GM19397 (cell line): ENCODE results near the gene FABP6.
"Not testable (repeated sequence)": the region's sequence is repeated elsewhere in the genome, so short reads cannot be mapped to it uniquely, and the experiment has no call there.

Experiments used
- ATAC-seq: cut with Tn5 transposase; IDR thresholded peaks from one replicate; pipeline ENCODE4 v1.9.1; 2021; ENCODE audit warnings: mild to moderate bottlenecking, moderate library complexity; ENCODE audit not compliant: unreplicated experiment

The FABP6 gene, protein sequence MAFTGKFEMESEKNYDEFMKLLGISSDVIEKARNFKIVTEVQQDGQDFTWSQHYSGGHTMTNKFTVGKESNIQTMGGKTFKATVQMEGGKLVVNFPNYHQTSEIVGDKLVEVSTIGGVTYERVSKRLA

GRCh38 chr5:160229190-160229742, at the start of gene FABP6:
TSS of gene FABP6 (plus strand) at chr5:160229506. CDS start at chr5:160229558, 52 bp downstream.
- no peak for ATAC-seq

DNA sequence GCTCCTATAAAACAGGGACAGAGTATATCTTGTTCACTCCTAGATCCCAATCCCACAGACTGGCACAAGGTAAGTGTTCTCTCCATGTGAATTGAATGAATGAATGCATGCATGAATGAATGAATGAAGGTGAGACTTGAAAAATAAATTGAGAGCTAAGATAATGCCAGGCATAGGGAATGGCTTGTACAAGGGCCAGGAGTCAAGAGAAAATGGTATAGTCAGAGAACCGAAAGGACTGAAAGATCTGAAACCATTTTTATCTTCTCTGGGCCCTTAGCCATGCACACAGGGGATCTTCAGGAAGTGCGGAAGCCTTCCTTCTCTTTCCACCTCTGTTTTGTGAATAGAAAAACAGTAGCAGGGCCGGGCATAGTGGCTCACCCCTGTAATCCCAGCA, 48.4 kb upstream of the FABP6 start:
- no peak for ATAC-seq

GRCh38 chr5:160181965-160182622, 47.2 kb upstream of the FABP6 start:
- ATAC-seq, result no peak

GRCh38 chr5:160183075-160183474, 46.2 kb upstream of the FABP6 start:
- ATAC-seq, result no peak

GRCh38 chr5:160185626-160186360, 43.5 kb upstream of the FABP6 start:
- no peak for ATAC-seq

GRCh38 chr5:160186480-160186879, 42.8 kb upstream of the FABP6 start:
- ATAC-seq, result no peak

GRCh38 chr5:160187091-160187490, 42.2 kb upstream of the FABP6 start:
- ATAC-seq, result no peak

GRCh38 chr5:160188141-160189015, 40.9 kb upstream of the FABP6 start:
- ATAC-seq, result no peak

GRCh38 chr5:160192424-160192823, 36.9 kb upstream of the FABP6 start:
- ATAC-seq, result no peak

- not testable (repeated sequence) for ATAC-seq
These were observed 36.2 kb upstream of the FABP6 start for GRCh38 chr5:160193076-160193475.

- ATAC-seq, result not testable (repeated sequence)
These were observed 35.5 kb upstream of the FABP6 start for GRCh38 chr5:160193790-160194189.

DNA sequence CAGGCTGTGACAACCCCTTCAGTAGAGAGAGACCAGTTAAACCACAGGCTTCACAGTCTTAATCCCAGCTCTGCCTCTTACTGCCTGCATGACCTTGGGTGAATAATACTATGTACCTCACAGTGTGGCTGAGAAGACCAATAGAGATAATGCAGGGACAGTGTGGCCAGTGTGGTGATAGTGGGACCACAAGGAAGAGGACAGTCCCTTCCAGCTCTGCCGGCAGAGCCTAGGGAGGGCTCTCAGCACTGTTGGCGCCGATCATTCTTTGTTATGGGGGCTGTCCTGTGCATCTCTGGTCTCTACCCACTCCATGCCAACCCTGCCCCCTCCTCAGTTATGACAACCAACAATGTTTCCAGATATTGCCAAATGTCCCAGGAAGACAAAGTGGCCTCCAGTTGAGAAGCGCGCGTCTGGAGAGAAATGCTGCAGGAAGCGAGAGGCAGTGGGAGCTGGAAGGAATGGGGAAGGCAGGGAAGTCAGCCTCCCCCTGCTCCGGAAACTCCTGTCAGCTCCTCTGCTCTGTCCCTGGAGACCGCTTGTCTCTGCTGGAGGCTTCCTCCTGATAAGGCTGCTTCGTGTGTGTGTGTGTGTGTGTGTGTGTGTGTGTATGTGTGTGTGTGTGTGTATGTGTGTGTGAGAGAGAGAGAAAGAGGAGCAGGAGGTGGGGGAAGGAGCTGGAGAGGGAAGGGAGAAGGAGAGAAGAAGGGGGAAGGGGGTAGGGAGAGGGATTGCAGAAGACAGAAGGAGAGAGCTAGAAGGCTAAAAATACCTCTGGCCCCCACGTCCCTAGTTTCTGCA, 31.8 kb upstream of the FABP6 start:
- no peak for ATAC-seq

GRCh38 chr5:160198146-160198545, 31.2 kb upstream of the FABP6 start:
- no peak for ATAC-seq

DNA sequence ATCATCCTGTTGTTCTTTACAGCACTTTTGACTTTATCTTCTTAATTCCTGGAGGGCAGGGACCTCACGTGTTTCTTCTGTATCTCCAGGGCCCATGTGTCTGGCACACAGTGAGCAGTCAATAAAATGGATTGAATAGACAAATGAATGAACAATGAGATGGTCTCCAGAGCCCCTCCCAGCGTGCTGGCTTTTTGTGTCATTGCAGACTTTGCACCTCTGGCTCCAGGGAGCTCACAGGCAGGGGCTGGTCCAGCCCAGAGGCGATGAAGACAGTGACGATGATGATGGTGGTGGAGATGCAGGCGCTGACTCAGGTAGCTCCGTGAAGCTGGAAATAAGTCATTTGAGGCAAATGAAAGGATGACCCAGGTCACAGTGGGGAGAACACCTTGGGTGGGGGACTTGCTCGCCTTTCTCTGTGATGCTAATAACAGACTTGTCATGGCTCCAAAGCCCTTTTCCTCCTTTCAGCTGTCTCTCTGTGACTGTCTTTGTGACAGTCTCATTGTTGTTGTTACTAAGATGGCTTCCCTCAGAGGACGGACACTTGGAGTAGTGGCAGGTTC, 30.4 kb upstream of the FABP6 start:
- ATAC-seq, result no peak

GRCh38 chr5:160199410-160199911, 29.8 kb upstream of the FABP6 start:
- peak; percentile 96 for ATAC-seq

GRCh38 chr5:160207061-160207460, 22.2 kb upstream of the FABP6 start:
- ATAC-seq, result no peak

- no peak for ATAC-seq
These were observed 19.4 kb upstream of the FABP6 start for GRCh38 chr5:160209917-160210316.

DNA sequence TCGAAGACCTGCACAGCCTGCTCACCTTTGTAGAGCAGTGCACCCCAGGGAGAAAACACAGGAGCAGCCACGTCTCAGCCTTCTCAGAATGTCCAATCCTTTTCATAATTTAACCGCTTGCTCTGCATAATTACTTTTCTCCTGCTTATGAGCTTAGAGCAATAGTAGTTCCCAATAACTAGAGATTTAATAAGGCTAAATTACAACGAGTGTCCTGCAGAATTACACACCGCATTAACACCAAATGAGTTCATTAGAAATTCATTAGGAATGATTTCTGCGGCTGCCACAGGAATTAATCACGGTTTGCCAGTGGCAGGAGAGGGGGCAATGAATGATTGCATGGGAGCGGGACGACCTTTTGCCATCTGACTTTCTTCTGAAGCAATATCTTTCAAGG, 18.7 kb upstream of the FABP6 start:
- no peak for ATAC-seq

DNA sequence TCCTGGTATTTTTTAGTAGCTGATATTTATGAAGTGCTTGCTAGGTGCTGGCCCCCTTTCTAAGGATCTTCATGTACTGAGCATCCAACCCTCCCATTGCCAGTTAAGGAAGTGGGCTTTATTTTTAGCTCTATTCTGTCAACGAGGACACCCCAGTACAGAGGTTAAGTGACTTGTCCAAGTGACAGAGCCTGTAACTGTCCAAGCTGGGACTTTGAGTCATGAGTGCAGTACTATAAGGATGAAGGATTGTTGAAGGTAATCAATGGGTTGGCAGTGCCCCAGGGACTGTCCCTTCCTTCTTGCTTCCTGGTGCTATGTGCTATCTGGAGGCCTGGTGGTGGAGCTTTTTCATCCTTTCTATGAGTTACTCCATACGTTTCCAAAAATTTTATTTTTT, 18.0 kb upstream of the FABP6 start:
- no peak for ATAC-seq

- no peak for ATAC-seq
These were observed 15.8 kb upstream of the FABP6 start for GRCh38 chr5:160213537-160213936.
